IMR-90 (cell line): ENCODE measurements around the gene TOP3B. TPM values are rescaled to one million over a fixed set of nuclear protein-coding genes. Genes with fewer than 3 reads are reported as not detected.

Source experiments
- ATAC-seq: fragments of 200-7000 bp; cut with Tn5 transposase; 2 replicates; pipeline ENCODE4 v1.9.1; 2020; ENCODE audit warnings: low read depth, mild to moderate bottlenecking, moderate library complexity
- BruUV-seq: library from RNA; stranded (reverse); fragments of 400-500 nt; replicated peaks from 2 replicates; lab custom pipeline; 2021; lab: Mats Ljungman, UMichigan
- CTCF ChIA-PET: fragments of 300-600 bp; formaldehyde crosslinking; extraction: SDS; loops from one replicate; lab custom pipeline; 2021; ENCODE audit warnings: antibody characterized with exemption; lab: Yijun Ruan, JAX
- POLR2A ChIA-PET: fragments of 300-600 bp; sonication (Branson Sonifier 250); formaldehyde crosslinking; loops from one replicate; lab custom pipeline; 2022; ENCODE audit warnings: antibody characterized with exemption; ENCODE audit not compliant: unreplicated experiment; lab: Charles Lee
- DNase-seq: peaks from one replicate; pipeline ENCODE4 v3.0.0; 2013
- H2AFZ ChIP-seq: replicated peaks from 2 replicates; pipeline ENCODE3; 2013; ENCODE audit warnings: low read length, mild to moderate bottlenecking; ENCODE audit not compliant: poor library complexity
- H2AK5ac ChIP-seq: 2 replicates; pipeline ENCODE4 v1.6.1; 2013; ENCODE audit warnings: low read depth, low read length, inconsistent platforms
- H2AK9ac ChIP-seq: replicated peaks from 2 replicates; pipeline ENCODE3; 2013; ENCODE audit warnings: mild to moderate bottlenecking, low read depth, low read length, moderate library complexity; ENCODE audit not compliant: poor library complexity
- H2BK120ac ChIP-seq: 2 replicates; pipeline ENCODE4 v1.6.1; 2013; ENCODE audit warnings: low read depth, low read length, inconsistent platforms
- H2BK15ac ChIP-seq: 3 replicates; pipeline ENCODE4 v1.6.1; 2013; ENCODE audit warnings: low read depth, low read length, inconsistent platforms
- H2BK20ac ChIP-seq: 2 replicates; pipeline ENCODE4 v1.6.1; 2013; ENCODE audit warnings: low read depth, mild to moderate bottlenecking, inconsistent platforms, low read length, moderate library complexity
- H2BK5ac ChIP-seq: 2 replicates; pipeline ENCODE4 v1.6.1; 2013; ENCODE audit warnings: mild to moderate bottlenecking, low read depth, low read length, inconsistent platforms; ENCODE audit not compliant: poor library complexity, severe bottlenecking
- H3K14ac ChIP-seq: replicated peaks from 2 replicates; pipeline ENCODE4 v1.6.1; 2013; ENCODE audit warnings: low read depth, low read length, inconsistent platforms
- H3K18ac ChIP-seq: 2 replicates; pipeline ENCODE4 v1.6.1; 2013; ENCODE audit warnings: low read depth, low read length, control low read depth
- H3K23ac ChIP-seq: 2 replicates; pipeline ENCODE4 v1.6.1; 2013; ENCODE audit warnings: low read depth, low read length, inconsistent platforms
- H3K27ac ChIP-seq: 2 replicates; pipeline ENCODE4 v1.5.1; 2013; ENCODE audit warnings: mild to moderate bottlenecking, control low read depth, low read length; ENCODE audit not compliant: insufficient read depth
- H3K27me3 ChIP-seq: 2 replicates; pipeline ENCODE4 v1.6.1; 2013; ENCODE audit warnings: low read length; ENCODE audit not compliant: control insufficient read depth, insufficient read depth
- H3K36me3 ChIP-seq: 2 replicates; pipeline ENCODE4 v1.6.1; 2013; ENCODE audit warnings: low read length, mixed read lengths; ENCODE audit not compliant: control insufficient read depth, insufficient read depth
- H3K4ac ChIP-seq: 2 replicates; pipeline ENCODE4 v1.6.1; 2013; ENCODE audit warnings: low read depth, low read length, inconsistent platforms
- H3K4me1 ChIP-seq: 2 replicates; pipeline ENCODE4 v1.6.1; 2013; ENCODE audit warnings: low read length, mixed read lengths; ENCODE audit not compliant: control insufficient read depth, insufficient read depth
- H3K4me2 ChIP-seq: 2 replicates; pipeline ENCODE4 v1.6.1; 2013; ENCODE audit warnings: low read depth, mild to moderate bottlenecking, control low read depth, low read length, moderate library complexity
- H3K4me3 ChIP-seq: 2 replicates; pipeline ENCODE4 v1.5.1; 2013; ENCODE audit warnings: low read depth, mild to moderate bottlenecking, control low read depth, low read length, moderate library complexity; ENCODE audit not compliant: insufficient read depth
- H3K56ac ChIP-seq: 2 replicates; pipeline ENCODE4 v1.6.1; 2013; ENCODE audit warnings: low read length, inconsistent platforms; ENCODE audit not compliant: insufficient read depth; ENCODE audit errors: extremely low read depth
- H3K79me1 ChIP-seq, 2 experiments: 2 replicates each; pipeline ENCODE4 v1.6.1; 2013; ENCODE audit warnings: low read length in 2 of 2, inconsistent platforms in 1 of 2, low read depth in 1 of 2
- H3K9ac ChIP-seq: 2 replicates; pipeline ENCODE4 v1.6.1; 2013; ENCODE audit warnings: low read depth, low read length, control low read depth
- H3K9me1 ChIP-seq: 2 replicates; pipeline ENCODE4 v1.6.1; 2013; ENCODE audit warnings: low read length, inconsistent platforms; ENCODE audit not compliant: insufficient read depth
- H3K9me3 ChIP-seq: 2 replicates; pipeline ENCODE4 v1.6.1; 2013; ENCODE audit warnings: low read length; ENCODE audit not compliant: control insufficient read depth, insufficient read depth
- H4K20me1 ChIP-seq: 2 replicates; pipeline ENCODE4 v1.6.1; 2013; ENCODE audit warnings: low read length, inconsistent platforms; ENCODE audit not compliant: insufficient read depth
- H4K5ac ChIP-seq: 2 replicates; pipeline ENCODE4 v1.6.1; 2013; ENCODE audit warnings: mild to moderate bottlenecking, low read depth, low read length, control low read depth
- H4K8ac ChIP-seq, 2 experiments: 2 replicates each; pipeline ENCODE4 v1.6.1; 2013; ENCODE audit warnings: low read depth in 2 of 2, low read length in 2 of 2, control low read depth in 1 of 2, inconsistent platforms in 1 of 2
- H4K91ac ChIP-seq: 2 replicates; pipeline ENCODE4 v1.6.1; 2013; ENCODE audit warnings: low read depth, low read length, inconsistent platforms; ENCODE audit not compliant: insufficient read depth
- CEBPB ChIP-seq: IDR thresholded peaks from 2 replicates; pipeline ENCODE4 v1.6.1; 2012; ENCODE audit warnings: low read depth, low read length, improper control_type of control experiment
- CHD1 ChIP-seq: IDR thresholded peaks from 2 replicates; pipeline ENCODE4 v1.6.1; 2012; ENCODE audit warnings: low read depth, low read length, improper control_type of control experiment
- CTCF ChIP-seq: conservative IDR thresholded peaks from 2 replicates; pipeline ENCODE4 v1.5.1; 2012; ENCODE audit warnings: mild to moderate bottlenecking, low read depth, low read length, improper control_type of control experiment
- ELK1 ChIP-seq: fragments of 150-350 bp; IDR thresholded peaks from 2 replicates; pipeline ENCODE4 v1.6.1; 2016; ENCODE audit warnings: low read depth, mild to moderate bottlenecking, low read length, moderate library complexity, borderline replicate concordance
- MAFK ChIP-seq: IDR thresholded peaks from 2 replicates; pipeline ENCODE4 v1.6.1; 2012; ENCODE audit warnings: low read depth, low read length, improper control_type of control experiment
- MAZ ChIP-seq: IDR thresholded peaks from 2 replicates; pipeline ENCODE4 v1.6.1; 2012; ENCODE audit warnings: low read depth, mild to moderate bottlenecking, low read length, improper control_type of control experiment, moderate library complexity, borderline replicate concordance
- MXI1 ChIP-seq: IDR thresholded peaks from 2 replicates; pipeline ENCODE4 v1.6.1; 2012; ENCODE audit warnings: low read depth, mild to moderate bottlenecking, low read length, moderate library complexity, borderline replicate concordance
- NFE2L2 ChIP-seq: fragments of 150-350 bp; IDR thresholded peaks from 2 replicates; pipeline ENCODE4 v1.6.1; 2016; ENCODE audit warnings: low read depth, mild to moderate bottlenecking, low read length
- RAD21 ChIP-seq: IDR thresholded peaks from 2 replicates; pipeline ENCODE4 v1.6.1; 2012; ENCODE audit warnings: low read length, improper control_type of control experiment
- RCOR1 ChIP-seq: IDR thresholded peaks from 2 replicates; pipeline ENCODE4 v1.6.1; 2012; ENCODE audit warnings: mild to moderate bottlenecking, low read length, improper control_type of control experiment; ENCODE audit not compliant: insufficient replicate concordance
- RFX5 ChIP-seq: IDR thresholded peaks from 2 replicates; pipeline ENCODE4 v1.8.0; 2012; ENCODE audit warnings: low read depth, mild to moderate bottlenecking, low read length, moderate library complexity
- SMC3 ChIP-seq: fragments of 150-350 bp; IDR thresholded peaks from 2 replicates; pipeline ENCODE4 v1.6.1; 2016; ENCODE audit warnings: low read depth, mild to moderate bottlenecking, antibody characterized with exemption, low read length, moderate library complexity
- USF2 ChIP-seq: fragments of 150-350 bp; IDR thresholded peaks from 2 replicates; pipeline ENCODE4 v1.6.1; 2017; ENCODE audit warnings: mild to moderate bottlenecking, antibody characterized with exemption, low read length, low read depth
- WGBS, 2 experiments: methylation state at CpG; one replicate each; pipeline versions ENCODE4 v1.1.5 to v1.1.7; 2013; ENCODE audit warnings: missing lambda C conversion rate in 2 of 2; ENCODE audit not compliant: insufficient read length in 1 of 2; ENCODE audit errors: extremely low coverage in 2 of 2; 5-methylcytosine and 5-hydroxymethylcytosine counted together
- dilution Hi-C: fragments of 300-500 bp; cut with HindIII; formaldehyde crosslinking; loops from one replicate; pipeline ENCODE4 v1.14.3; 2018; ENCODE audit warnings: low sequenced_read_pairs; ENCODE audit not compliant: unreplicated experiment
- in situ Hi-C: fragments of 300-500 bp; cut with MboI; formaldehyde crosslinking; loops from 3 replicates; pipeline ENCODE4 v1.14.3; 2019; ENCODE audit warnings: low sequenced_read_pairs, inconsistent platforms, mixed read lengths
- intact Hi-C: fragments of 100-400 bp; cut with micrococcal nuclease; formaldehyde crosslinking; loops from 2 replicates; pipeline ENCODE4 v1.10.0; 2022
- polyA plus RNA-seq, 3 experiments: library from polyadenylated mRNA; depleted of rRNA; stranded (reverse); fragments of >200 nt; gene quantifications; 2 replicates each; pipeline ENCODE4 v1.2.3, GENCODE V29; 2012; ENCODE audit warnings: low replicate concordance in 1 of 3
- total RNA-seq: library from RNA; depleted of rRNA; stranded (reverse); fragments of >200 nt; gene quantifications from 2 replicates; pipeline ENCODE4 v1.2.3, GENCODE V29; 2012

TOP3B gene
- total and polyA plus RNA-seq, 2 of the 4 experiments (the other 2 are of a cell fraction): 23.0 to 23.5 TPM

GRCh38 chr22:21928048-21928447, 54.5 kb downstream of the TOP3B start:
- POLR2A ChIA-PET: no interaction called here
- H3K4me3 ChIP-seq: no peak overlapping the region
- H3K4ac ChIP-seq: no peak overlapping the region
- peaks cover 61% of the 10 kb centered on the region for H3K36me3 ChIP-seq
- CTCF ChIA-PET: interaction anchor here (0.6 kb wide), 1 partner anchor 182 kb away, joined by 3 read pairs; no protein-coding TSS in a partner anchor
- H4K20me1 ChIP-seq: peaks cover 8% of the 10 kb centered on the region; the same call in 1 of the 2 replicates
- no peak overlapping the region for H2BK120ac ChIP-seq
- no peak overlapping the region for H2BK20ac ChIP-seq
- H4K5ac ChIP-seq: no peak overlapping the region
- H2AK9ac ChIP-seq: no peak overlapping the region
- H2AFZ ChIP-seq: no peak overlapping the region
- no peak for TF ChIP-seq CTCF
- no peak for TF ChIP-seq RAD21
- TF ChIP-seq NFE2L2: no peak
- no peak for TF ChIP-seq ELK1
- TF ChIP-seq MXI1: no peak
- no peak for TF ChIP-seq CEBPB
- no peak for TF ChIP-seq RCOR1
- no peak for TF ChIP-seq MAFK
- no peak for TF ChIP-seq CHD1
- no peak for TF ChIP-seq RFX5
- TF ChIP-seq USF2: no peak
- TF ChIP-seq MAZ: no peak
- TF ChIP-seq SMC3: no peak
- no peaks in the 10 kb centered on the region for H3K4me1 ChIP-seq
- H3K9me1 ChIP-seq: 0 out of 2 replicates have a peak, but pooled peaks cover 3% of the 10 kb centered on the region
- no peak overlapping the region for H2BK15ac ChIP-seq
- H3K4me2 ChIP-seq: no peak overlapping the region
- H3K18ac ChIP-seq: no peak overlapping the region
- no peak overlapping the region for H3K23ac ChIP-seq
- no peak overlapping the region for H3K14ac ChIP-seq
- in situ Hi-C loops (no loop called here), dilution Hi-C loops (no loop called here), intact Hi-C loops (no loop called here)
- no peaks in the 10 kb centered on the region for H3K9me3 ChIP-seq
- H2BK5ac ChIP-seq: no peak overlapping the region
- no peak overlapping the region for H3K27ac ChIP-seq
- no peak for ATAC-seq
- BruUV-seq: no TSS peak
- no peak overlapping the region for H4K91ac ChIP-seq
- H3K9ac ChIP-seq: no peak overlapping the region
- no peak overlapping the region for H3K56ac ChIP-seq
- H3K79me1 ChIP-seq: peaks cover 12 to 28% of the 10 kb centered on the region in 2 experiments
- no peak for DNase-seq
- no peak overlapping the region for H4K8ac ChIP-seq
- no peaks in the 10 kb centered on the region for H3K27me3 ChIP-seq
- WGBS, 2 experiments: 91% methylated on average over 8 of the region's 12 CpGs; no CpG with 5 or more reads in 1 of the 2 experiments
- no peak overlapping the region for H2AK5ac ChIP-seq
